Left hindlimb (tissue), 1 donor: ENCODE measurements around the gene CNPY1.

Source experiments
- DNase-seq: peaks from one replicate; pipeline ENCODE4 v3.0.0-alpha.2; 2018

The CNPY1 gene

DNA sequence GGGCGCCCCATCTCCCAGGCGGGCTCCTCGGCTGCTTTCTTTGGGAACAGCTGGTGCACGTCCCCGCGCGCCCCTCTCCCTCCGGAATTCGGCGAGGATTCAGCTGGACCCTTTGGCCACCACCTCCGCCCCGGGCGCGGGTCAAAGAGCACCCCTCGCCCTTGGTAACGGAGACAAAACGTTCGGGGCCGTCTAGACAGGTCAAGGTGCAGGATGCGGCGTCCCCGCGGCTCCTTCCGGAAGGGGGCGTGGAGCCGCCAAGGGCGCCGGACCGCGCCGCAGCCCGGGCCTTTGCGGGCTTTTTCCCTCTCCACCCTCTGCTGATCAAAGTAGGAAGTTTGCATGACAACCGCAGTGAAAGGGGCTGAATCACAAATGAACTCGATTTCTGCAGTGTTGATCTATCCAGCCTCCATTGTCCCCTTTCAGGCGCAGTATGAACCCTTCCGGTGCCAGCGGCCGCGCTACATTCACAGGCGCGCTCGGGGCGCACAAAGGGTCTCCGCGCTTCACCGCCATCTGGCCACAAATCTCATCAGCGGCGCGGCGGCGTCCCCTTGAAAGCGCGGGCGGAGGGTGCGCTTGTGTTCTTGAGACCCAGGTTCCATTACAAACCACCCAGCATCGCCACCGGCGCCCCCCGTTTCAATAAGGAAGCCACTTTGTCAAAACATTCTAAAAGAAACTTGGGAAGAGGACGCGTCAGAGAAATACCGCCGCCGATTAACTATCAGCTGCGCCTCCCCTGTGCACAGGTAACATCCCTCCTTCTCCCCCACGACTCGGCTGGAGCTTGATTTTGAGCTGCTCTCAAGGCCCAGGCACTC lies 36.4 kb downstream of the CNPY1 start:
- DNase-seq = no peak

DNA sequence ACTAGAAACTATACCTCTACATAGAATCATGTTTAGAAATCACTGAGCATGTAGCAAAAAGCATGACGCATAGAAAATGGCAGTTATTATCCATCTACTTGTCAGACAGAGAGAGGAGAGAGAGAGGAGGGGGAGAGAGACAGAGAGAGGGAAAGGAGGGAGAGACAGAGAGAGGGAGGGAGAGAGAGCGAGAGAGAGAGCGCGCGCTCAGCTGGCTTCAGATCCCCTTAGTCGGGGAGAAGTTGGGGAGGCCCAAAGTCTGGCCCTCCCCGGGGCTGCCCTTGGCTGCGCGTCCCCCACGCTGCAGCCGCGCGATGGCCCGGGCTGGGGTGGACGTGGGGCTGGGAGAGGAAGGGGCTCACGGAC lies 37.0 kb downstream of the CNPY1 start:
- no peak for DNase-seq

DNA sequence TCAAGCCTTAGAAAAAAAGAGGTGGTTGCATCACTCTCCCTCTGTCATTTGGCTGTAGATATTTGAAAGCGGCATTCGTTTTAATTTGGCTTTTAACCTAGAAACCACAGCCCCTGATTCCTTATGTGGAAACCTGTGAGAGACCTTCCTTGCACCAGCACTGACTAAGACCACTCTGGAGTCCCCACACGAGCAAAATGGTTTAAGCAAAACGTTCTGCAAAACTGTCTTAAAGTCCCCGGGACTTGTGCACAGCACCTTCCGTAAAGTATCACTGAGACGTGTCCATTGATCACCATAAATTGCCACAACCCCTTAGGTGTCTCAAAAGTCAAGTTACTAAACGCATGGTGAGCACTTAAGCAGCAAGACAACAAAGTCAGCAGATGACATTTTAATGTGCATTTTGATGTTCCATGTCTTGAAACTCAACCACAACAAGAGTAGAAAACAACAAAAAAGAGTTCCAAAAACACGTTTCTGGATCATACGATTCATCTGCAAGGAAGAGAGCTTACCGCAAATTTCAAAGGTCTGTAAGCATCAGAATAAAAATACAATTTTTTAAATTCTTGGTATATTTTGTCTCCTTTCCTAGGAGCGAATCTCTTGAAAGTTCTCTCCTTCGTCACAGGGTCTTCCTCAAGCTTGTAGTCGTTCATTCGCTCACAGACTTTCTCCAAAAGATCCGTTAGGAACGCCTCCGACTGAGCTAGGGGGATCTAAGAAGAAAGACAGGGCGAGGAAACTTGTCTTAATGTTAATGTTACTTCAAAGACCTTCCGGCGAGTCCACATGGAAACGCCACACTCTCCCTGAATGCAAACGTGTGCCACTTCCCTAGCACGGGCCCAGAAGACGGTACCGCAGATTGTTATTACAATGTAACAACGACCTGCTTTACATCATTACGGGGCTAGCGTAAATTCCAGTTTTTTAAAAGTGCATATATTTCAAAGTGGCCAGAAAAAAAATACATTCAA lies 37.7 kb downstream of the CNPY1 start:
- no peak for DNase-seq

DNA sequence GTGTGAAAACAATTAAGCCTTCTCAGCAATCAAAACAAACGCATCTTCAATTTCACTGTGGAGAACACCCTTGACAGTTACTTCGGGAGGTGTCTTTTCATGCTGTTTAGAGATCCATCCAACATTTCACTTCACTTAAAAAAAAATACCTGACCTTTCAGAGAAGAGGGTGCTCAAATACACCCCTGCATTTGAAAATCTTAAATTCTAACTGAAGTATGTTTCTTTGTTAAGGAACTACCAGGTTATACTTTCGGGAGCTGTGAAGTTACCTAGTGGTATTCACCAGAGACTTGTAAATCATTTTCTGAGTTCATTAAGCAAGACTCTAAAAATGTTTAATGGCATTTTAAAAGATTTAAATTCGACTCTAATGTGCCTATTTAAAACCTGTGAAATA lies 38.8 kb downstream of the CNPY1 start:
- no peak for DNase-seq

DNA sequence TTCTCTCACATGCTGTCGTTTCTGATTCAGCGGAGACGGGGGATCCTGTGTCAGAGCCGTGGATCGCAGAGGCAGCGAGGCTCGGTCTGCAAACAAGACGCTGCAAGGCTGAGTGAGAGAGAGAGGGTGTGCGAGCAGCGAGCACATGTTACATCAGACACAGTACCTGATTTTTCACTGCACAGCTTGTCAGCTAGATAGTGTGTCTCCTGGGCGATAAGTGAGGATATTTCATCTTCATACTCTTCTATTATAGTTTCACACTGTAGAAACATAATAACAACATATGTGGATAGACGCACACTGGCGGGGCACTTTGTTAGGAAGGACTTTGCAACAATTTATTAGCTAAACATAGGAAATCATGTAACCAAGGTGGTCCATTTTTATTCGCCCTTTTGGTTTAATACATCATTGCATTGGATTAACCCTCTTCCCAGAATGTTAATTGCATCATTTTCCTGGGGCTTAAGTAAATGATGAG lies 39.5 kb downstream of the CNPY1 start:
- no peak for DNase-seq

DNA sequence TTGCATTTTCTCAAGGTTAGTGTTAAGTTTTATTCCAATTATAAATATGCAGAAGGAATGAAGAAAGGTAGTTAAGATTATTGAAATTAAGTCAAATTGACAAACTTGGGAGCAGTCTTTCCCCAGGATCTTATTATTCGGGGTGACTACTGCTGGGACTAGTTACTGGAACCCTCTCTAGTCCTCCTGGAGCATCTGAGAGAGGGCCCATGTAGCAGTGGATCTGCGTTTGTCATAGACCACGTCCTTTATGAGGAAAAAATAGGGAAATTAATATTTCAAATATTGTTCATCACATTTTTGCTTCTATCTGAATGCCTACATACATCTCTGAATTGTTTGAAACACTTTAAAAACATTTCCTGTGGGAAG lies 41.0 kb downstream of the CNPY1 start:
- DNase-seq = no peak

DNA sequence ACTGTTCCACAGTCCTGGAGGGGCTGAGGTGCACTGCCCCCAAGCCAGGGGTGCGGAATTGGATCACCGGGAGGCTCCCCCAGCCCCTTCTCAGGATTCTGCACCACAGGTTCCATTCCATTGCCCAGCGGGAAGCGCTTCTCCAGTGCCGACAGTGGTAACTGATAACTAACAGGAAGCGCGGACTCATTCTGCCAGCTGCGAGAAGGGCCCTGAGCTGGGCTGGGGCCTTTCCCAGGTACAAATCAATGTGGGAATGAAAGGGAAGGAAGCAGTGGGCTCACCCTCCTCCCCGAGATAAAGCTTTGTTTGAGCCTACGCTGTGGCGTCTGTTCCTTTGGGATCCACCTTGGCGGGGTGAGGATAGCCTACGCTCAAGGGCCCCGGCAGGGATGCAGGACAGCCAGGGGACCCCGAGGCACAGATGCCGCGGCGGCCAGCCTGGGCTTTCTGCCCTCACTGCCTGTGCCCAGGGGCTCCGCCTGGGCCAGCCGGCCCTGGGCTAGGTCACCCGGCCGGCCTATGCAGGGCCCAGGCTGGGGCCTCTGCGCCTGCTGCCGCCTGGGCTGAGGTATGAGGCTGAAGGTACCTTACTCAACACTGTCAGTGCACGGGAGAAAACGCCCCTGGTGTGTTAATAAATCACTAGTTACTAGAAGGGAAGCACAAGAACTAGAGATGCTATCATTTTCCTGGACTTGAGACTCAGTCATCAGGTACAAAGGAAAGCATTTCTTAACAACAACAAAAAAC lies 49.0 kb downstream of the CNPY1 start:
- no peak for DNase-seq

DNA sequence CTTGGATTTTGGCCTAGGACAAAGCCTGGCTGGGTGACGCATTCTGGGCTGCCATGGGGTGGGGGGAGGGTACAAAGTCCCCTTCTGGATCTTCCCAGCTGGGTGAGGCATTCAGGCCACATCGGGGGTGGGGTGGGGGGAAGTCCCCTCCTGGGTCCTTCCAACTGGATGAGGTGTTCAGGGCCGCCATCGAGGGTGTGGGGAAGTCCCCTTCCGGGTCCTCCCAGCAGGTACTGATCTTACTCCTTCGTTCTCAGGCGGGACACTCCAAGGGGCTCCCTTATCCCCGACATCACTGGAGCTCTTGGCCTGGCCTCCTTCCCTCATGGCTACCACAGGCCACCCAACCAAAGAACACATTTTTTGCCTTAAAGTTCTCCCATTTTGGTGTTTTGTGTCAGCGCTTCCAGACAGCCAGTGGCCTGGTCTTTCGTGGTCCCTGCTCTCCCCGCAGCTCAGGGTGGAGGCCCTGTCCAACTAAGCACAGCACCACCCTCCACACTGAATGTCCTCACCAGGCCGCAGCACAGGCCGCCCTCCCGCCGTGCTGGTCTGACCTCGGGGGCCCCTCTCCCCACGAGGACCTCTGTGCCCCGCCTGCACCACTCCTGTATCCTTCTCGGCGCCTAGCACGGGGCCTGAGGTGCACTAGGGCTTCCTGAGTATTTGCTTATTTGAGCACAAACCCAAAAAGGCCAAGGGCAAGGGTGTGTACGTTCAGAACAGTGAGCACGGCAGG lies 49.9 kb downstream of the CNPY1 start:
- DNase-seq = no peak

DNA sequence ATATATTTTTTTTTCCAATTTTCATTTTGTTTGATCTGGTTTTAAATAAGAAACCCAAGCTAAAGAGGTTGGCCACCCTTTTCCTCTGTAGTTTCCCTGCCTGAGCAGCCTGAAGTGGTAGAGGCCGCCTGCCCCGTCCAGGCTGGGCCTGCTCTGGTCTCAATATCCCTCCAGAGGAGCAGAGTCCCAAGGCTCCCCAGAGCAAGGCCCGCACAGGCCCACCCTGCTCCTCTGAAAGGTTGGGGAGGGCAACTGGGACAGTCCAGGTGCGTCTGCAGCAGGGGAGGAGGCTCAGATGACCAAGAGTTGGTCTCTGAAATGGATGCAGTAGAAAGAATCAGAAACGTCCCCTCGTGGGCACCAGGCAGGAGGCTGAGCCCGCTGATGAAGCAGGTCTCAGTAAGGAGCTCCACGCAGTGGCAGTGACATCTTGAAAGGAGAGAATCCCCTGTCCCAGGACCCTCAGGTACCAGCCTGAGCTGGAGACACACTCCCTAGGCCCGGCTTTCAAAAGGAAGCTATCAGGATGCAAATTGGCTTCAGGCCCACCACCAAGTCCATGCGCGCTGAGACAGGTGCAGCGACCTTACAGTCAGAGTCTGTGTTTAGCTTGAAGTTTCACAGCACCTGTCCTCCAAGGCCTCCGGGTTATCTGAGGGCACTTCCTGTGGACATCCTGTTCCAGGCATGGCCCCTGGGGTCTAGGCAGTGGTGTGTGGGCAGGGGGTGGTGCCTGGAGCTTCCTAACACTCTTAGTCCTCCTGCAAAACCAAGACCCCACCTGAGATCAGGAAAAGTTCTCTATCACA lies 50.7 kb downstream of the CNPY1 start:
- DNase-seq = no peak

DNA sequence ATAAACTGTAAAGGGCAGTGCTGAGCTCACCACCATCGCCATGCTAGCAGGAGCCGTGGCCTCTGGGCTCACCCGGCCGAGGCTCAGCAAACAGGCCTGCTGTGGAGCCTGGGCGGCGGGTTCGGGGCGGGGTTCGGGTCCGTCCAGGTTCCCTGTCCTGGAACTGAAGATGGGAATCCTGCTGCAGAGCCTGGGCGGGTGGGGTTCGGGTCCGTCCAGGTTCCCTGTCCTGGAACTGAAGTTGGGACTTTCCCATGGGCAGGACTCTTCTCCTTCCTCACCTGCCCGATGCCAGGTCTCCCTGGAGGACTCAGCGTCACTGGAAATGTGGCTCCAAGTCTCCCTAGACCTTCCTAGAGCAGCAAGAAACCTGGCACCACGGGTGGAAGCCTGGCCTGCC lies 51.8 kb downstream of the CNPY1 start:
- DNase-seq = no peak

DNA sequence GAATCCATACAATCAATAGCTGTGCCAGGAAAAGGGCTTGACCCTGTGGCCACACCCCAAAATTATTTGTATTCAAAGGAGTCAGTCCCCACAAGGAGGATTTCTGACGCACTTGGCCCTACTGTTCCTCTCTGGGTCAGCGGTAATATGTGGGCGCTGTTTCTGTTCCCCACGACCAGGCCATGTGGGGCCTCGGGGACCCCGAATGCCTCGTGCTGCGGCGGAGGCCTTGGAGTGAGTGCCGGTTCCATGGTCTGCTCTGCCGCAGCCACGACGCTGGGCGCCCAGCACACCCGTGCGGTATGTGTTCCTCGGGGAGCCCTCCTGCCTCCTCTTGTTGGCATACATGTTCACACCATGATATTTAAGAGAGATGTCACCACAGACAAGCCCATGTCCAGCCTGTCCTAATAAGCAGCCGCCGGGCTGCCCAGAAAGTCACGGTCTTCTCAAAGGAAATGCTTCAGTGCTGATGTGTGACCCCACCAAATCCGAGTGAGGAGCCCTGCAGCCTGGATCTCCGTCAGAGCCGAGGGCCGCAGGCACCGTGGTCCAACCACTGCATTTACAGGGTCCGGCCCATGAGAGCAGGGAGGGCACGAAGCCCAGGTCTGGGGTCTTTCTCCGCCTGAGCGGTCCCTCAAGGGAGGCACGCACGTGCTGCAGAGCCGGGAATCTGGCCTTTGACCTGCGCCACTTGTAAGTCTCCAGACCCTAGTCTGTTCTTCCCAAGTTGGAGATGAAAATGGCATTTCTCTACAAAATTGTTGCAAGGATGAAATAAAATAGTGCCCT lies 52.4 kb downstream of the CNPY1 start:
- DNase-seq = no peak

DNA sequence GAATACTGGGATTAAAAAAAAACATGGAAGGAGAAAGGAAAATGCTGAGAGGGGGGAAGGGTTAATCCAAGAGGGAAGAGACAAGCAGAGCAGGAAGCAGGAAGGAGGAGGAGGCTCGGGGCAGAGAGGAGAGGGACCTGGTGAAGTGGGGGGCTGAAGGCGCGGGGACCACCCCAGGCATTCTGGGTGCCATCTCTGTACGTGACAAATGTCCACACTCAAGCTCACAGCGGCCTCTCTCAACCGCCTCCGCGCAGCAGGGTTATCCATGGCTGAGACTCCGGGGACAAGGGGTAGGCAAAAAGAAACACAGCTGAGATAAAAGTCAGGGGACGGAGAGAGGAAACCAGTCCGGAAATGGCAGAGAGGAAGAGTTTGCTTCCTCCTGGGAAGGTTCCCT lies 54.5 kb downstream of the CNPY1 start:
- no peak for DNase-seq

DNA sequence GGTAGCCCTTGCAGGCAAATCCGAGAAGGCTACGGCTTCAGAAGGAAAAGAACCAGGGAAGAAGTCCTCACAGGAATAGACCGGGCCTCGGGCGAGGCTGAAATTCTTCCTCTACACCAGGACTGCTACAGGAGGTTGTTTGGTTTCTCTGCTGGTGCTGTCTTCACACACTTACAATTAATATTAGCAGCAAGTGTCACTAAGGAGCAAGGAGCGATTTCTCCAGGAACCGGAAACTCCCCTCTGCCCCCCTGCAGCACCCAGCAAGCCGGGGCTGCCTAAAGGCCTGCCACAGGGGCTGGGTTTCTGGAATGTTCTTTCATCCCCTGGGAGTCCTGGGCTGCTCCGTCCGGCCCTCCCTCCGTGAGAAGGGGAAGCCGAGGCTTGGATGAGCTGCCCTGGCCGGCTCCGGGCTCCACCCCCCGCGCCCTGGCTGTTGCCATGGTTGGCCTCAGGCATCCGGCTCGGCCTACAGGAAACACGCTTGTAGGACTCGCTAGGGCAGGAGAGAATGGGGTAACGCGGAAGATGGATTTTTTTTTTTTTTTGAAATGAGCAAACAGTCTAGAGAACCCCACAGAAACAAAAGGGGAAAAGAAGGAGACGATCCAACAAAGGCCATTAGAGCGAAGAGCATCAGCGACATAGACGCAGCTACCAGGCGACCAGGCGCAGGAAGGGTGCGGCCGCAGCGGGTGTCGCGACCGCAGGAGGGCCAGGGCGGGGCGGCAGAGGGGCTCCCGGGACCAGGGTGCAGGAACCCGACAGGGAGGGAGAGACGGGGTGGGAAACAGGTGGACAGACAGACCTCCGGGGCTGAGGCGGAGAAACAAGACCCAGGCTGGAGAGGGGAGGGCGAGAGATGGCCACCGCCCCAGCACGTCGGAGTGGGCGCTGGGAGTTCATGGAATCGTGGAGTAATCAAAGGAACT lies 55.4 kb downstream of the CNPY1 start:
- DNase-seq = peak; percentile 68

DNA sequence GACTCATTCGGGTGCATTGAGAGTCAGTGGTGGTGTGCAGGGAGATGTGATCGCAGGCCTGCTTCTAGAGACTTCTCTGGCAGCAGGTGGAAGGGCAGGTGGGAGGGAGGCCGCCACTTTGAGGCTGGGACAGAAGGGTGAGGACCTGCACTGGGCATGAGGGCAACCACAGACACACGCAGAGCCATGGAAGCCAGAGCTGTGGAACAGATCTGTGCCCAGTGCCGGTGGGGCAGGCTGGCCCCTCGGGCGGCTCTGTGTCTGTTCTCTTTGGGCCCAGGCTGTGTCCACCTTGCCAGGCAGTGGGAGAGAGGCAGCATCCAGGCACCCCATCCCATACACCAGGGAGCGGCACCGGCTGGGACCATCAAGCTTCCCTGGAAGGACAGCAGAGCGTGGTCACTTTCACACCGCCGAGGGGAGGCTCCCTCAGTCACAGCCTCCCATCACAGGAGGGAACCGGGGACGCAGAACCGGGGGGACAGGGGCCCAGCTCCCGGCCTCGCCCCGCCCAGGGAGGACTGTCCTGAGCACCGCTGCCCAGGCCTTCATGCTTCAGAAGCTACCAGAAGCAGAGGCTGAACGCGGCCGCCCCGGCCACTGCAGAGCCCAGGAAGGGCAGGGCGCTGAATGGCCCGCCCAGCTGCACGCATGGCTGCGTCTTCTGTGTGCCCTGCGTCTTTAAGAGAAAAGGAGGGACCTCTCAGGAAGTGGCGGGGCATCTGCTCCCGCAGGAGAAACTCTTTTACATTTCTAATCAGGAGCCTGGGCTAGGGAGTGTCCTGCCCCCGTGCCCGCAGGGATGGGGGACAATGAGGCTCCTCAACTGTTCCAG lies 56.3 kb downstream of the CNPY1 start:
- no peak for DNase-seq

DNA sequence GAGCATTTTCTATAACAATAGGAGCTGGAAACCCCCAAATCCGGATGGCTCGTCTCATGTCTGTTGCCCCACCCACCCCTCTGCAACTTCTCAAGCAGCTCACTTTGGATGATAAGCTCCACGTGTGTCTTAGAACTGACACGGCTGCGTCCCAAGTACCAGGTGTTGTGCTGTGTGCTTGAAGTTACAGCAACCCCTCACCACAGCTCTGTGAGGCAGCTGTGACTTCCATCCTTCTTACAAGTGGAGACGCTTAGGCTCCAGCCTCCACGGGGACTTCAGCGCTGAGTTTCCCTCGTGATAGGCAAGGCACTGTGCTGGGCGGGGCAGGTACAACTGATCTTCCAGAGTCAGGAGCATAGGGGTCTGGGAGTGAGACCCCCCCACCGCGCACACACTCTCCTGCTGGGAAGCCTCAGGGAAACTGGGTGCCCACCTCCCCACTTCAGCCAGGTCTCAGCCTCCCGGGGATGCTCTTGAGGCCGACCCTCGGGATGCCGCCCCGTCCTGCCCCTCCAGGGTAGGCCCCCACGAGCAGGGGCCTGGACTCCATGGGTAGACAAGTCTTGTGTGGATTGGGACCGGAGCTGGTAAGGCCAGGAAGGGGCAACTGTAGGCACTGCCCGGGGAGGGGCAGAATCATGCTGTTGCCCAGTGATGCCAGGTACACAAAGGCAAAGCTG lies 57.1 kb downstream of the CNPY1 start:
- DNase-seq = no peak

DNA sequence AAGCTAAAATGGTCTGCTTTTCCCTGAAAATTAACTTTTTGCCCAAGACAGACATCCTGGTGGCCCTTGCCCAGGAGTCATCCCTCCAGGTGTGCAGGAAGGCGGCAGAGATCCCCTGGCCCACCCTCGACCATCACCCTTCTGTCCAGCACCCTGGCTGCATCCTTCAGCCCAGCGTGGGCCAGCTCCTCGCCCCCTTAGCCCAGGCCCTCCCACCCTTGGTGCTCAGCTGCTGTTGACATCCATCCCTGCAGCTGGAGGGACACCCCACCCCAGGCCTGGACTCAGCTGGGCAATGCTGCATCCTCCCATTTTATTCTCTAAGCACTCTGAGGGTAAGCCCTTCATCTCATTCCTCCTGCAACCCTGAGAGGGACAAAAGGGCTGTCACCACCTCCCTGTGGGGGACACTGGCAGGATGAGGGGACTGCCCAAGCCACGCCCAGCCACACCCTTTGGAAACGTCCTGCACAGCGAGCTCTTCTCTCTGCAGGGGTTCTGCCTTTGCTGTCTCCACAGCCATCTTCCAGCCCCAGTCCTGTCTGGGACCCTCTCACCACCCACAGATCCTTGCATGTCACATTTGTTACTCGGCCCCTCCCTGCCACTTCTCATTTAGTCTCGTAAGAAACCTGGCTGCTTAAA lies 57.8 kb downstream of the CNPY1 start:
- no peak for DNase-seq
